GM18909 (cell line): ENCODE data around the gene RAX.
A peak's percentile ranks its signal among the peaks of the same experiment; 100 is the strongest.

ENCODE experiments used
- ATAC-seq: cut with Tn5 transposase; IDR thresholded peaks from one replicate; pipeline ENCODE4 v1.9.1; 2021; ENCODE audit warnings: mild to moderate bottlenecking; ENCODE audit not compliant: unreplicated experiment, poor library complexity

RAX gene

GRCh38 chr18:59249199-59249774, 24.0 kb downstream of the RAX start:
- peak; percentile 50 for ATAC-seq

GRCh38 chr18:59246796-59247195, 26.5 kb downstream of the RAX start:
- no peak for ATAC-seq

GRCh38 chr18:59242906-59243305, 30.3 kb downstream of the RAX start:
- ATAC-seq, result no peak

- no peak for ATAC-seq
Measured at GRCh38 chr18:59239642-59240041, 33.6 kb downstream of the RAX start.

GRCh38 chr18:59238385-59238784, 34.9 kb downstream of the RAX start:
- ATAC-seq, result no peak

GRCh38 chr18:59233017-59233410, 40.2 kb downstream of the RAX start:
- no peak for ATAC-seq

GRCh38 chr18:59232309-59233016, 40.8 kb downstream of the RAX start:
- no peak for ATAC-seq

GRCh38 chr18:59231877-59232276, 41.4 kb downstream of the RAX start:
- ATAC-seq, result no peak

GRCh38 chr18:59231114-59231513, 42.1 kb downstream of the RAX start:
- ATAC-seq, result no peak

GRCh38 chr18:59229701-59230443, 43.4 kb downstream of the RAX start:
- ATAC-seq, result no peak

- no peak for ATAC-seq
Measured at GRCh38 chr18:59229191-59229590, 44.1 kb downstream of the RAX start.

GRCh38 chr18:59228351-59228750, 44.9 kb downstream of the RAX start:
- no peak for ATAC-seq

GRCh38 chr18:59222341-59222740, 50.9 kb downstream of the RAX start:
- no peak for ATAC-seq

- ATAC-seq, result no peak
Measured at GRCh38 chr18:59220784-59221765, 52.2 kb downstream of the RAX start.

GRCh38 chr18:59220164-59220783, 53.0 kb downstream of the RAX start:
- no peak for ATAC-seq

GRCh38 chr18:59219672-59220163, 53.5 kb downstream of the RAX start, which contains the start of gene GRP:
Gene GRP (plus strand): TSS chr18:59220158. CDS start chr18:59220266, 108 bp downstream.
- no peak for ATAC-seq

GRCh38 chr18:59218018-59218417, 55.2 kb downstream of the RAX start:
- no peak for ATAC-seq
